GM19455 (cell line): ENCODE data around the gene CCDC71L.

Source experiments
- ATAC-seq: cut with Tn5 transposase; IDR thresholded peaks from one replicate; pipeline ENCODE4 v1.9.1; 2021; ENCODE audit not compliant: unreplicated experiment

Gene CCDC71L

GRCh38 chr7:106609416-106609815, 51.5 kb downstream of the CCDC71L start:
- ATAC-seq: no peak

- ATAC-seq: no peak
Observed at GRCh38 chr7:106608661-106609060, 52.3 kb downstream of the CCDC71L start.
